SK-MEL-5 (cell line): ENCODE measurements around the gene POLR1G. TPM values are rescaled to one million over a fixed set of nuclear protein-coding genes. Genes with fewer than 3 reads are reported as not detected.

Experiments used
- DNase-seq: peaks from one replicate; pipeline ENCODE4 v3.0.0-alpha.2; 2016; ENCODE audit warnings: low read depth, low spot score
- in situ Hi-C: cut with HindIII; loops from 2 replicates; pipeline ENCODE4 v1.10.0; 2016; ENCODE audit warnings: low sequenced_read_pairs, high pct_unique_total_duplicates, low pct_unique_long_range_greater_than_20kb
- polyA plus RNA-seq, 2 experiments: library from polyadenylated mRNA; depleted of rRNA; stranded (reverse); fragments of >200 nt; gene quantifications; 2 replicates each; pipeline ENCODE4 v1.2.3, GENCODE V29; 2015
- total RNA-seq: library from RNA; depleted of rRNA; stranded (reverse); fragments of >200 nt; shearing (Covaris generic); gene quantifications from 2 replicates; pipeline ENCODE4 v1.2.3, GENCODE V29; 2014; rRNA removed

Gene POLR1G, protein sequence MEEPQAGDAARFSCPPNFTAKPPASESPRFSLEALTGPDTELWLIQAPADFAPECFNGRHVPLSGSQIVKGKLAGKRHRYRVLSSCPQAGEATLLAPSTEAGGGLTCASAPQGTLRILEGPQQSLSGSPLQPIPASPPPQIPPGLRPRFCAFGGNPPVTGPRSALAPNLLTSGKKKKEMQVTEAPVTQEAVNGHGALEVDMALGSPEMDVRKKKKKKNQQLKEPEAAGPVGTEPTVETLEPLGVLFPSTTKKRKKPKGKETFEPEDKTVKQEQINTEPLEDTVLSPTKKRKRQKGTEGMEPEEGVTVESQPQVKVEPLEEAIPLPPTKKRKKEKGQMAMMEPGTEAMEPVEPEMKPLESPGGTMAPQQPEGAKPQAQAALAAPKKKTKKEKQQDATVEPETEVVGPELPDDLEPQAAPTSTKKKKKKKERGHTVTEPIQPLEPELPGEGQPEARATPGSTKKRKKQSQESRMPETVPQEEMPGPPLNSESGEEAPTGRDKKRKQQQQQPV
- 19.3 and 20.2 TPM in 2 replicates for total RNA-seq
- 22.4 and 35.3 TPM in 2 replicates for polyA plus RNA-seq (2015; cell fraction: cytosol; rRNA removed)
- polyA plus RNA-seq (2015; cell fraction: nucleus; rRNA removed): 12.3 and 16.9 TPM in 2 replicates

DNA sequence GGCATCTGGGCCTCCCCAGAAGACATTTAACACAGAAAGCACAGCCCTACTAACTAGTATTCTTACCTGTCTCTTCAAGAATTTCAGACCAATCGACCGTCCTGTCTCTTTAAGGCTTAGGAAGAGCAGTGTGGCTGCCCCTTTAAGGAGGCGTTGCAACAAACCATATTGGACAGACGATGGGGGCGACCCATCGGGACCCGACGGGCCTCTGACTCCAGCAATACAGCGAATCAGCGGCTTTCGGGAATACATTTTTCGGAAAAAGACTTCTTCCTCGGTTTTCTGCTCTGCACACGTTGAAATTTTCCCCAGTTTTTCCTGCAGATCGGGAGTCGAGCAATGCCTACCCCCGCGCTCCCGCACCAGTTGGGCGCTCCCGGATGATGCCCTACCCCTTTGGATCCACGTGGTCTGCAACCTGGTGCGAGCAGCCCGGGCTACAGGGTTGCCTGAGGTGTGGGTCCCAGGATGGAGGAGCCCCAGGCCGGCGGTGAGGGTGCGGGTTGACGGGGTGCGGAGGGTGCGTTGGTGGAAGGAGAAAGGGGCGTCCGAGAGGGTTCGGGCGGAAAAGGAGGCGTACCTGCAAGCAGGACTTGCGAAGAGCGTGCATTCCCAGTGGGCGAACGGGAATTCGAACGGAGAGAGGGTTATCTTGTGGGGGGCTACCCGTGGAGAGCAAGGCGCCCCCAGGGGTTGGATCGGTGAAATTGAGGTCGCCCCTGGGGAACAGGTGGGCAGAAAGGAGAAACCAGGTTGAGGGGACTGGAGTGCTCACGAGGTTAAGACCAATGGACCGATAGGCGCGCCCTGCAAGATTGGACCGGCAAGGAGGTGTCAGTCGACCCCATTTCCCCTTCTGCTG lies at the start of gene POLR1G:
TSS of gene POLR1G (plus strand) at position 419 of the 865 bp plus-strand sequence. CDS start at position 472, 53 bp downstream.
- in situ Hi-C loops: no loop called here
- peak; percentile 87 for DNase-seq

DNA sequence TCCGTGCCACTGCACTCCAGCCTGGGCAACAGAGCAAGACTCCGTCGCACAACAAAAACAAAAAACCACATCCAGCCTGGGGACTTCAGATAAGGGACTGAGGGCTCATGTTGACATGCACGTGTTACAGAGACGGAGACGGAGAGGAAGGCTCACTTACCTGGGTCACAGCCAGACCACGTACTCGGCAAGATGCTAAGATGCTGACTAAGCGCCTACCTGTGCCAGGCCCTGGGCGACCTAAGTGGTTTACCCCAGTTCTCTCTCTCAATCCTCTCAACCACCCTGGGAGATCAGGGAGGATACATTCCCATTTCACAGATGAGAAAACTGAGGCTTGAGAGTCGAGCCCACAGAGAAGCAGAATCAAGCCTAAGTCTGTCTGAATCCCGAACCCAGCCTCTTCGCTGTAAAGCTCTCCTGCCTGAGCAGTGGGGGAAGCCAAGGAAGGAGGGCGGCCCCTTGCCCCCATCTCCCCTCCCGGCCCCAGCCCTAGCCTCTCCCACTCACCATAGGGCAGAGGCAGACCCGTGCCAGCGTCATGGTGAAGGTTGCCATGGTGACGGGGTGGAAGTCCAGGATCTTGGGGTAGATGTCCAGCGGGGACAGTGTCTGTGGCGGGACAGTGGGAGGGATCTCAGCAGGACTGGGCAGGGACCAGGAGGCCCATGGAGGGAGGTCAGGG lies 49.5 kb upstream of the POLR1G start:
- in situ Hi-C loops: no loop called here

DNA sequence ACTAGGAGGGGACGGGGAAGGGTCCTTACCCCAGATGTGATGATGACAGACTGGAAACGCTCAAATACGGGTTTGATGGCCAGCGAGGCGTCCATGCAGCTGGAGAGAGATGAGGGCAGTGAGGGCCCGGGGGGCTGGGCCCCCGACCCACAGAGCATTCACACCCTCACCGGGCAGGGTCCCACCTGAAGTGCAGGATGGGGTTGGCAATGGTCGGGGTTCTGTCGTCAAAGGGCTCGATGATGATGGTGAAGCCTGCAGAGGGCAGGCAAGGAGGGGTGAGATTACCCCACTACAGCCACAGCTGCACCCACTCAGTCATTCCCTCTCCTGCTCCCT lies 49.0 kb upstream of the POLR1G start:
- no peak for DNase-seq
- in situ Hi-C loops: no loop called here

More for the DNA sequence above, 49.5 kb upstream of the POLR1G start:
- DNase-seq: no peak

DNA sequence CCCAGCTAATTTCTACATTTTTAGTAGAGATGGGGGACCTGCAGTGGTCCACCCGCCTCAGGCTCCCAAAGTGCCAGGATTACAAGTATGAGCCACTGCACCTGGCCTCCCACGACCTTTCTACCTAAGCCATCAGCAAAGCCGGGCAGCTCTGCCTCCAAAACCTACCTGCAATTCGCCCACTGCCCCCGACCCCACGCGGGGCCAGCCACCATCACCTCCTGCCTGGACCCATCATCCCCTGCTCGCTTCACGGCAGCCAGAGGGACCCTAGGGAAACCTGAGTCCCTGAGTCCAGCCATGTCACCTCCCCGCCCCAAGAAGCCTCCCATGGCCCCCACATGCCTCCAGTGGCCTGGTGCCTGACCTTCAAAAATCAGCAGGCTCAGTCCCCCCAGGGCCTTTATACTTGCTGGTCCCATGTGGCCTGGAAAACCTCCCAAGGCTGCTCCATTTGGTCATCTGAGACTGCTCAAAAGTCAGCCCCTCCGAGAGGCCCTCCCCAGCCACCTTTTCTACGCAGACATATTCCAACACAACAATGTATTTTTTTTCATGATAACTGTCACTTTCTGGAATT lies 48.1 kb upstream of the POLR1G start:
- in situ Hi-C loops: no loop called here
- DNase-seq: no peak

GRCh38 chr19:45361608-45362007 lies 44.8 kb upstream of the POLR1G start:
- DNase-seq: no peak

DNA sequence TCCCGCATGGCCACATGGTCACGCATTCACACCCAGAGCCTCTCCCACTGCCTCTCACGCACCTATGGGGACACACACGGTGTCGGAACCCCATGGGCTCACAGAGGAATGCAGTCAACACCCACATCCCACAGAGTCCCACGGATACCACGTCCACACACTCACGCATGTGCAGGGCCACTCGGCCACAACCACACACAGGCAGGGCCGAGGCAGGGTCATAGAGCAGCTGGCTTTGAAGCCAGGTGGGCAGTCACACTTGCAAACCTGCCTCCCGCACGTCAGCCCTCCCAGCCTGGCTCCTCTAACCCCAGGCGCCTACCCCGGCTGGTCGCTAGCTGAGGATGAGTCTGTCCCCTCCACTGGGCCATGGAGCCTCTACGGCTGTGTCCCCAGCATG lies 44.2 kb upstream of the POLR1G start:
- no peak for DNase-seq
- in situ Hi-C loops: no loop called here

More at GRCh38 chr19:45361608-45362007, 44.8 kb upstream of the POLR1G start:
- in situ Hi-C loops: no loop called here

DNA sequence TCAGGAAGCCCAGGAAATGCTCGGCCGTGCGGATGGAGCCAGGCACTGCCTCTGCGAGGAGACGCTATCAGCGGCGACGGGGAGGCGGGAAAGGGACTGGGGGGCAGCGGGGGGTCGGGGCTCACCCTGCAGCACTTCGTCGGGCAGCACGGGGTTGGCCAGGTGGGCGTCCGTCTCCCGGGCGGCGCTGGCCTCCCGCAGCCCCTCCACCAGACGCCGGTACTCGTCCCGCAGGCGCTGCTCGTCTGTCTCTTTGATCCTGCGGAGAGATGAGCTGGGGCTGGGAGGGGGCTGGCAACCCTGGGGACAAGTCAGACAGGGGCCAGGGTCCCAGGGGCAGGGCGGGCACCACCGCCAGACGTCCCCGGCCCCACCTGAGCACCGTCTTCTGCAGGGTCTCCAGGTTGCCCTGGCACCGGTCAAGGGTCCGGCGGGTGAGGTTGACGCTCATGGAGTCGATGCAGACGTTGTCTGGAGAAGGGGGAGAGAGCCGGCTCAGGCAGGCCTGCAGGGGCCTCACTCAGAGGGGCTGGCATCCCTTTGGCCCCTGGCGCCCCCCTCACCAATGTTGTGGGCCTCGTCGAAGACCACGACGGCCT lies 42.5 kb upstream of the POLR1G start:
- in situ Hi-C loops: no loop called here
- DNase-seq: no peak

- no peak for DNase-seq
- in situ Hi-C loops: no loop called here
Observed at GRCh38 chr19:45364696-45365095, 41.7 kb upstream of the POLR1G start.

DNA sequence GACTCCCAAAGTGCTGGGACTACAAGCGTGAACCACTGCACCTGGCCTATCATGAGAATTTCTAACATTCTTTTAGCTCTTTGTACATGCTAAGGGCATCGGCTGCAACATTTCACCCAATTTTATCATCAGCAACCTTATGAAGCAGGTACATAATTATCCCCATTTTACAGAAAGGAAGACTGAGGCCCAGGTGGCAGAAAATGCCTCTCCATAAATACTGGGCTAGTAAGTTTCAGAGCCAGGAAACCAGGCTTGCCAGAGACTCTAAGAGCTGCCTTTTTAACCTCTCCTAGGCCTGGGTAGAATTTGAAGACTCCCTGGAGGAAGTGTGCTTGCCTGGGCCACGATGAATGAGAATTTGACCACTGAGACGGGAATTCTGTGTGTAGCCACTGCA lies 38.3 kb upstream of the POLR1G start:
- in situ Hi-C loops: no loop called here
- no peak for DNase-seq

DNA sequence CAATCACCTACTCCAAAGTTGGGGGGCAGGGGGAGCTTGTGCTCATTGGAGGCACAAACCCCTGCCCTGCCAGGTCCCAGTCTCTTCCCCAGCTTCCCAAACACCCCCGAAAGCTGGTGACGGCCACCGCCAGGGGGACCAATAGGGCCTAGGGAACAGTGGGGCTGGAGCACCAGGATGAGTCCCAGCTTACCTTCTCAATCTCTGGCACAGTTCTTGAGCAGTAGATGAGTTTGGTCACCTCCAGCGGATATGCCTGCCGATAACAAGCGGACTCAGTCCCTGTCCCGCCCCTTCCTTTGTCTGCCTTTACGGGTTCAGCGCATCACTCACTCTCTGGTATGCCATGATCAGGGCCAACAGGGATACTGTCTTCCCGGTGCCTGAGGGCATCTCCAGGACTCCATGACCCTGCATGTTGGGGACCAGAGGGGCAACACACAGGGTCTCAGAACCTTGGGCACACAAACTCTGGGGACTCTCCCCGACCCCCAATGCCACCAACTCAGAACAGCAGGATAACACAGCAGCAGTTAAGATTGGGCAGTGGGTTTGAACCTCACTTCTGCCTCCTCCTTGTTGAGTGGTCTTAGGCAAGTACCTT lies 37.6 kb upstream of the POLR1G start:
- in situ Hi-C loops: no loop called here
- no peak for DNase-seq

DNA sequence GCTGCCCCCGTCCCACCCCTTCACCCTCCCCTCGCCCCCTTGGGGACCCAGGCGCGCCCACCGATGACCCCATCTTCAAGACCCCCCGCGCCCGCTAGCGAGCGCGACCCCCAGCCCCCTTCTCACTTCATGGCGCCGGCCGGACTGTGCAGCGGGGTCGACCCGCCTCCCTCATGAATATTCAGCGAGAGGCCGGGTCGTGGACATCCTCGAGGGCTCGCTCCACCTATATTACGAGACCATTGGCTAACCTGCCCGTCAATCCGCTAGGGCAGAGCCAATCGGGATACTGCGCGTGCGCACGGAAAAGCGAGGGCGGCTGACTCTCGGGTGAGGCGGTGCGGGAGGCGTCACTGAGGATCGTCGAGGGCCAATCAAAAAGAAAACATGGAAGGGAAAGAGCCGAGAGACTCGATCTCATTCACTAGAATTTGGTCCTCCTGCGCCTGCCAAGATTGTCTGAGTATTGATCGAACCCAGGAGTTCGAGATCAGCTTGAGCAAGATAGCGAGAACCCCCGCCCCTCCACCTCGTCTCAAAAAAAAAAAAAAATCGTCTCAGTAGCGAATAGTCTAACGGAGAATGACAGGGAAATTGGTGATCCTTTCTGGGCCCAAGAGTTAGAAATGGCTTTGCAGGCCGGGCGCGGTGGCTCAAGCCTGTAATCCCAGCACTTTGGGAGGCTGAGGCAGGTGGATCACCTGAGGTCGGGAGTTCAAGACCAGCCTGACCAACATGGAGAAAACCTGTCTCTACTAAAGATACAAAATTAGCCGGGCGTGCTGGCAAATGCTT lies 35.8 kb upstream of the POLR1G start, which contains the start of gene ERCC2:
TSS of gene ERCC2 (minus strand) at position 164 of the 795 bp plus-strand sequence. CDS start at position 131, 33 bp downstream.
- peak; percentile 97 for DNase-seq
- in situ Hi-C loops: no loop called here

- in situ Hi-C loops: no loop called here
- DNase-seq: peak; percentile 92
Observed at GRCh38 chr19:45376045-45376724, 30.3 kb upstream of the POLR1G start.

DNA sequence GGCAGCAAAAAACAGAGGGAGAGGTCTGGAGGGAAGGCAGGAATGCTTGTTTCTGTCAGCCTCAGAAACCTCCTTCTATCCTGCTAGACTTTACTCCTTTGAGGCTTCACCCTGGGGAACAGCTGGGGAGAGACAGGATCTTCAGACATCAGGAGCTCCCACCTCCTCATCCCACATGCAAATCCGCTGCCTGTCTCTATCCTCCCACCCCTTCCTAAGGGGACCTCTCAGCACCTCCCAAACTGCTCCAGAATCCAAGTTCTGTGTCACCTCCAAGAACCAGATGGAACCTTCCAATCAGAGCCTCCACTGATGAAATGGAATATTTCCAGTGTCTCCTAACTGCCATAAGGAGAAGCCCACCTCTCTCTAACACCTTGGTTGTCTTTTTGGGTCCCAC lies 26.3 kb upstream of the POLR1G start:
- in situ Hi-C loops: no loop called here
- DNase-seq: no peak

- in situ Hi-C loops: no loop called here
- DNase-seq: no peak
Observed at GRCh38 chr19:45382426-45382825, 24.0 kb upstream of the POLR1G start.

GRCh38 chr19:45385392-45386221 lies 20.8 kb upstream of the POLR1G start:
- in situ Hi-C loops: no loop called here
- no peak for DNase-seq
